Activated gamma-delta T cell (primary cell): Measurements from ENCODE around the gene RPL29.

Experiments
- DNase-seq: peaks from one replicate; lab custom pipeline; 2025; lab: John Stamatoyannopoulos, UW

Gene RPL29

GRCh38 chr3:51963951-51964451 is 31.7 kb downstream of the RPL29 start:
- no peak for DNase-seq

- DNase-seq = no peak
Measured at GRCh38 chr3:51962854-51963530, 32.7 kb downstream of the RPL29 start.

GRCh38 chr3:51961602-51962569 is 33.8 kb downstream of the RPL29 start:
- DNase-seq = no peak

- DNase-seq = no peak
Measured at GRCh38 chr3:51961011-51961410, 34.7 kb downstream of the RPL29 start.

GRCh38 chr3:51960386-51960785 is 35.3 kb downstream of the RPL29 start:
- DNase-seq = no peak

- DNase-seq = no peak
Measured at GRCh38 chr3:51959651-51960050, 36.0 kb downstream of the RPL29 start.

GRCh38 chr3:51958603-51959521 is 36.8 kb downstream of the RPL29 start:
- DNase-seq = no peak

GRCh38 chr3:51957520-51958205 is 38.0 kb downstream of the RPL29 start:
- no peak for DNase-seq

- peak; percentile 28 for DNase-seq
Measured at GRCh38 chr3:51955893-51956770, 39.6 kb downstream of the RPL29 start.

GRCh38 chr3:51955175-51955892 is 40.4 kb downstream of the RPL29 start, which contains the start of gene GPR62:
Gene GPR62, plus strand, starts transcription at chr3:51955381. Its CDS starts 272 bp downstream, at chr3:51955653.
- DNase-seq = no peak

GRCh38 chr3:51954713-51955112 is 41.0 kb downstream of the RPL29 start:
- no peak for DNase-seq

- no peak for DNase-seq
Measured at GRCh38 chr3:51954105-51954504, 41.6 kb downstream of the RPL29 start.

- no peak for DNase-seq
Measured at GRCh38 chr3:51953445-51953844, 42.2 kb downstream of the RPL29 start.

- DNase-seq = no peak
Measured at GRCh38 chr3:51950899-51951298, 44.8 kb downstream of the RPL29 start.

GRCh38 chr3:51949121-51949520 is 46.6 kb downstream of the RPL29 start:
- no peak for DNase-seq

GRCh38 chr3:51948016-51948580 is 47.6 kb downstream of the RPL29 start:
- no peak for DNase-seq

- DNase-seq = no peak
Measured at GRCh38 chr3:51947215-51947900, 48.3 kb downstream of the RPL29 start.

- no peak for DNase-seq
Measured at GRCh38 chr3:51946796-51947195, 48.9 kb downstream of the RPL29 start.
